ENCODE results near the gene TEX19.
"Not testable (repeated sequence)": the region's sequence is repeated elsewhere in the genome, so short reads cannot be mapped to it uniquely, and the experiment has no call there.

The TEX19 gene

DNA sequence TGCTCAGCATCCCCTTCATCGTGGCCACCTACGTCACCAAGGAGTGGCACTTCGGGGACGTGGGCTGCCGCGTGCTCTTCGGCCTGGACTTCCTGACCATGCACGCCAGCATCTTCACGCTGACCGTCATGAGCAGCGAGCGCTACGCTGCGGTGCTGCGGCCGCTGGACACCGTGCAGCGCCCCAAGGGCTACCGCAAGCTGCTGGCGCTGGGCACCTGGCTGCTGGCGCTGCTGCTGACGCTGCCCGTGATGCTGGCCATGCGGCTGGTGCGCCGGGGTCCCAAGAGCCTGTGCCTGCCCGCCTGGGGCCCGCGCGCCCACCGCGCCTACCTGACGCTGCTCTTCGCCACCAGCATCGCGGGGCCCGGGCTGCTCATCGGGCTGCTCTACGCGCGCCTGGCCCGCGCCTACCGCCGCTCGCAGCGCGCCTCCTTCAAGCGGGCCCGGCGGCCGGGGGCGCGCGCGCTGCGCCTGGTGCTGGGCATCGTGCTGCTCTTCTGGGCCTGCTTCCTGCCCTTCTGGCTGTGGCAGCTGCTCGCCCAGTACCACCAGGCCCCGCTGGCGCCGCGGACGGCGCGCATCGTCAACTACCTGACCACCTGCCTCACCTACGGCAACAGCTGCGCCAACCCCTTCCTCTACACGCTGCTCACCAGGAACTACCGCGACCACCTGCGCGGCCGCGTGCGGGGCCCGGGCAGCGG is 15.7 kb downstream of the TEX19 start:
- no peak overlapping the region for H3K4me3 ChIP-seq (ENCODE audit: low read depth, low read length)

DNA sequence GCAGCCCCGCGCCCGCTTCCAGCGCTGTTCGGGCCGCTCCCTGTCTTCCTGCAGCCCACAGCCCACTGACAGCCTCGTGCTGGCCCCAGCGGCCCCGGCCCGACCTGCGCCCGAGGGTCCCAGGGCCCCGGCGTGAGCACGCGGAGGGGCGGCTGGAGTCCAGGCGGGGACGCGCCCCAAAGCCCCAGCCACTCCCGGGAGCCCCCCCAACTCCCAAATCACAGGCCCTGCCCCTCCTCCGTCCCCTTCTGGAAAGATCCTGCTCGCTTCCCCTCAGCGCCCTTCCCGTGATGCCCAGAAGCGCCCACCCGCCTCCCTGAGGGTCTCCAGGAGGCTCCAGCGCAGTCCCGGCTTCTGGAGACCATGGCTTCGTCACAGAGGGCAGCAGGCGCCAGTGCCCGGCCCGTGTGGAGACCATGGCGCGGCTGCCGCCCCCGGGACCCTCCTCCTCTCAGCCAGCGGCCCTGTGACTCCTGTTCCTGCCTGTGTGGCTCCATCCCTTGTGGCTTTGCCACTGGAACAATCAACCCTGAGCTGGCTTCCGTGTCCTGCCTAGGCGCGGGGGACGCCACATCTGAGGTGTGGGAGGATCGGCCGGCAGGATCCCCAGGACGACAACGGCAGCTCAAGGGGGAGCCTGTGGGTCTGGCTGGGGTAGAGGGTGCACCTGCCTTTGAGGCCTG is 16.5 kb downstream of the TEX19 start:
- H3K4me3 ChIP-seq (ENCODE audit: low read depth, low read length) = no peak overlapping the region

DNA sequence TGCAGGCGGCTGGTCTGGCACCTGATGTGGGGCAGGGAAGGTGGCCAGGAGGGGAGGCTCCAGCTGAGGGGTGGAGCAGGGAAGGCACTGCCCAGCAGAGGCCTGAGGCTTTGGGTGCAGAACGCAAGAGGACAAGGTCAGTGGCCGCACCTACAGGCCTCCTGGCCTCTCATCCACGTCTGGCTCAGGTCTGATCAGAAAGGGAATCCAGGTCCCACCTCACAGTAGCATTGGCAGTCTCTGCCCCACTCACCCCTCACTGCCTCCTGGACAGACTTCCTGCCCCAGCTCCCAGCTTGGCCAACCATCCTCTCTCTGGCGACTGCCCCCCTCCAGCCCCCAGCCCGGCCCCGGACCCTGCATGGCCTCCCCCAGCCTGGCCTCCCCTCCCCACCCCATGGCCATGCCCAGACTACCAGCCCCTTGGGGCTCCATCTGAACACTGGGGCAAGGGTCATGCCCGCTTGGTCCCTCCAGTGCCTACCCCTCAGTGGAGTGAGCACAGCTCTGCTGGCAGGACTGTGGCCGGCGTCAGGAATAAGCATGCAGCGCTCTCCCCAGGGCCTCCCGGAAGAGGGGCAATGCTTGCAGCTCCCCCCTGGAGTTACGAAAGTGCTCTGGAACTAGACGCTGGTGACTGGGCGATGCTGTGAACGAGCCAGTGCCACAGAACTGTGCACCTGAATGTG is 17.1 kb downstream of the TEX19 start:
- no peak overlapping the region for H3K4me3 ChIP-seq (ENCODE audit: low read depth, low read length)

DNA sequence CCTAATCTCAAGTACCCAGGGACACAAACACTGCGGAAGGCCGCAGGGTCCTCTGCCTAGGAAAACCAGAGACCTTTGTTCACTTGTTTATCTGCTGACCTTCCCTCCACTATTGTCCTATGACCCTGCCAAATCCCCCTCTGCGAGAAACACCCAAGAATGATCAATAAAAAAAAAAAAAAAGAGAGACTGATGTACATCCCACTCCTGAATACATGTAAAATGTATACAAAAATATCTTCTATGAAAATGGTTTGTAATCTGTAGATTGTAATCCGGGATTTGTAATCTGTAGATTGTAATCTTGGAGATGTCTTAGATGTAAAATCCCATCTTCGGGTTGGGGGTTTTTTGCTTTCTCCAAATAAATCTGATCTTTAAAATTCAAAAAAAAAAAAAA is 18.2 kb downstream of the TEX19 start:
- not testable (repeated sequence) for H3K4me3 ChIP-seq (ENCODE audit: low read depth, low read length)

DNA sequence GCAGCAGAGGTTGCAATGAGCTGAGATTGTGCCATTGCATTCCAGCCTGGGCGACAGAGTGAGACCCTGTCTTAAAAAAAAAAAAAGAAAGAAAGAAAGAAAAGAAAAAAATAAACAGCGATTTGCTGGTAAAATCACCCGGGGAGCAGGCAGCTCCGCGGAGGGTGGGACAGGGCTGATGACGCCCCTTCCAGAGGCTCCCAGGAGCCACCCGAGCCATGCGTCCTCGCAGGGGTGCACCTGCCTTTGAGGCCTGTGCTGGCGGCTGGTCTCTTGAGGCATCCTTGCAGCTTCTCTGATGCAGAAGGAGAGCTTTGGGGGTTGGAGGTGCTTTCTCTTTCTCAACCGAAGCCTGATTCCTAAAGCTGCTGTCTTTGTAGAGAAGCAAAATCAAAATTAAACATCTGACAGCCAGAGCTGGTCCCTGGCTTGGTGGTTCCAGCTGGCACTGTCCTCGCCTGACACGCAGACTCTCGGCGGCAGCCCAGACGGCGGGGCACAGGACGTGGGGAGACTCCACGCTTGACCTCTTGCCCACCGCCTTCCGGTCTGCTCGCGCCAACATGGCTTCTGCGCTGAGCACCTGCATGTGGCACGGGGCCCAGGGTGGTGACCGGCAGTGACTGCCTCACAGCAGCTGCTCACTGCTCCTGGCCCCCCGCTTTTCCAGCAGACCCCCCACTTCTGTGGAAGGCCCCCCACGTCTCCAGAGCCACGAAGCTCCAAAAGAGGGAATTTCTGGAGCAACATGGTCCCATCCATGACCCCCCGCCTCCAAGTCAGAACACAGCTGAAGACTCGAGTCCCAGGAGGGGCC is 19.1 kb downstream of the TEX19 start:
- H3K4me3 ChIP-seq (ENCODE audit: low read depth, low read length) = no peak overlapping the region

- no peak overlapping the region for H3K4me3 ChIP-seq (ENCODE audit: low read depth, low read length)
Measured at GRCh38 chr17:82378741-82379021, 19.6 kb downstream of the TEX19 start.

GRCh38 chr17:82380860-82381702 is 22.0 kb downstream of the TEX19 start:
- no peak overlapping the region for H3K4me3 ChIP-seq (ENCODE audit: low read depth, low read length)

- not testable (repeated sequence) for H3K4me3 ChIP-seq (ENCODE audit: low read depth, low read length)
Measured at GRCh38 chr17:82381703-82382009, 22.6 kb downstream of the TEX19 start.

- not testable (repeated sequence) for H3K4me3 ChIP-seq (ENCODE audit: low read depth, low read length)
Measured at GRCh38 chr17:82382220-82382932, 23.3 kb downstream of the TEX19 start.

DNA sequence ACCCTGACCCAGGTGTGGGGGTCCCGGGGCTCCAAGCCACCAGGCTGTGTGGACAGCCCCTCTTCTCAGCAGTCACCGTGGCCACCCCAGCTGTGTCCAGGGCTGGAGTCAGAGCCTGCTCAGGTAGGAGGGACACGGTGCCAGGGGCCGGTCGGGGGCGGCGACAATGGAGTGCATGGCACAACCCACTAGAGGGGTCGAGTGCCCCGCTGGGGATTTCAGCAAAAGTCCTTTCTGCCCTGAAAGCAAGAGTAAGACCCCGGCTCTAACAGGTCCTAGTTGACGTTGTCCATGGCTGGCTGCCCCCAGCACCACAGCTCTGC is 23.8 kb downstream of the TEX19 start:
- no peak overlapping the region for H3K4me3 ChIP-seq (ENCODE audit: low read depth, low read length)

DNA sequence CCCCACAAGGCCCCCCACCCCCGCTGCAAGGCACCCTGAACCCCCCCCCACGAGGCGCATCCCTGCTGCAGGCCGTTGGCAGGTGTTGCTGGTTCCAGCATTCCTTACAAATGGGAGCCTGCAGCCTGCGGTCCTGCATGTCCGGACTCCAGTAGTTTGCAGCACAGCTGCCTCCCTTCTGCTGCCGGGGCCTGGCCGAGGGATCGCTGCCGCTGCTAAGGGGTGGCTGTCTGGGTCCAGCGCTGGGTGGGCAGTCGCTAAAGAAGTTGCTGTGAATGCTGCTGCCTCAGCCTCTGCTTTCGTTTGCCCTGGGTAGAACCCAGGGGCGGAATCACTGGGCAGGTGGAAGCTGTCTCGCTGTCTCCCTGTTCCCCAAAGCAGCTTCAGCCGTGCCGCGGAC is 24.4 kb downstream of the TEX19 start:
- no peak overlapping the region for H3K4me3 ChIP-seq (ENCODE audit: low read depth, low read length)

DNA sequence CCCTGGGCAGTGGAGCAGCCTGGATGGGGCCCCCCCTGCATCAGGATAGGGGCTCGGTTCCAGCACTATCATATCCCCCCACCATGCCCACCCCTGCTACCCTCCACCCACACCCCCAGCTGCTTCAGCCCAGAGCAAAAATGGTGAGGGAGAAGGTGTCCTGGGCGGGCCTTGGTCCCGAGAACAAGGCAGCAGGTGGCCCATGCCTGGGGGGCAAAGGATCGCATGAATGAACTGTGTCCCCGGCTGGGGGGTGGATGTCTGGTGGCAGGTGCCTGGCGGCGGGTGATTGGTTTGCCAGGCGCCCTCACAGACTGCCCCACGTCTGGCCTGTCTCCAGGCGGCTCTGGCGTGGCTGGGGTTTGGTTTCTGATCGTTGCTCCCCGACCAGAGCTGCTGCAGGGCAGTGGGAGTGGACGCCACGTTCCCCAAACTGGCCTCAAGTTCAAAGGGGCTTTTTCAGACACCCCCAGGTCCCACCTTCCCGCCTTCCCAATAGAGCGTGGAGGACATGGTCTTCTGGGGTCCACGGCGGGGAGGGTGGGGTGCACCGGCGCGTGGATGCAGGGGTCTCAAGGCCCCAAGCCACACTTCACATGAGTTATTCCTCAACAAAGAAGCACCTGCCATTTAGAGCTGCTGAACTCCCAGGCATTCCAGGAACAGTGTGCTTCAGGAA is 25.1 kb downstream of the TEX19 start:
- H3K4me3 ChIP-seq (ENCODE audit: low read depth, low read length) = no peak overlapping the region

DNA sequence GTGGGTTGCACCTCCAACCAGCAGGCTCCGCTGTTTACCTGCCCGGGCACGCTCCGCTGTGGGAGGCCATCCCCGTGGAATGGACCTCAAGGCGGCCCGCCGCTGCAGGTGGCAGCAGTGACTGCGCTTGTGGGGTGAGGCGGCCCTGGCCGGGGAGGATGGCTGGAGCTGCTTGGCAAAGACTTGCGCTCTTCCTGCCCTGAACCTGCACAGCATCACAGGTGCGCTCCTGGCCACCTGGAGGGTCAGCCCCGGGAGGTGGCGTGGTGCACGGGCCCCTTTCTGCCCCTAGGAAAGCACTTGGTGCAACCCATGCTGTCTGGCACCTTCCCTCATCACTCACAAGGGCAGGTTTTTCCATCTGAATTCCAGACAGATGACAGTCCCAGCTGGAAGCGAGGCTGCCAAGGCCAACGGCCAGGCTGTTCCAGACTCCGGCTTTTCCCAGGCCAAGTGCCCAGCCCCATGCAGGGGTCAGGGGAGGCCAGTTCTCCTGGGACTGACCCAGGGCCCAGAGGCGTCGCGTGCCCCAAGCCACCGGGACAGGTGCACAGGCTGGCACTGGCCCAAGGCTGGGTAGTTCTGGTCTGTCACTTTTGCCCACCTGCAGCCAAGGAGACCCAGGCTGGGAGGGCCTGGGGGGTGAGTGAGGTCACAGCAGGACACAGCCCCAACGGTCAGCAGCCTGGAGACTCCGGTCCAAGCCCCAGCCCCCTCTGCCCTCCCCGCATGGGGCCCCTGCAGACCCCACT is 25.9 kb downstream of the TEX19 start:
- H3K4me3 ChIP-seq (ENCODE audit: low read depth, low read length) = no peak overlapping the region

- no peak overlapping the region for H3K4me3 ChIP-seq (ENCODE audit: low read depth, low read length)
Measured at GRCh38 chr17:82385559-82386254, 26.7 kb downstream of the TEX19 start.

DNA sequence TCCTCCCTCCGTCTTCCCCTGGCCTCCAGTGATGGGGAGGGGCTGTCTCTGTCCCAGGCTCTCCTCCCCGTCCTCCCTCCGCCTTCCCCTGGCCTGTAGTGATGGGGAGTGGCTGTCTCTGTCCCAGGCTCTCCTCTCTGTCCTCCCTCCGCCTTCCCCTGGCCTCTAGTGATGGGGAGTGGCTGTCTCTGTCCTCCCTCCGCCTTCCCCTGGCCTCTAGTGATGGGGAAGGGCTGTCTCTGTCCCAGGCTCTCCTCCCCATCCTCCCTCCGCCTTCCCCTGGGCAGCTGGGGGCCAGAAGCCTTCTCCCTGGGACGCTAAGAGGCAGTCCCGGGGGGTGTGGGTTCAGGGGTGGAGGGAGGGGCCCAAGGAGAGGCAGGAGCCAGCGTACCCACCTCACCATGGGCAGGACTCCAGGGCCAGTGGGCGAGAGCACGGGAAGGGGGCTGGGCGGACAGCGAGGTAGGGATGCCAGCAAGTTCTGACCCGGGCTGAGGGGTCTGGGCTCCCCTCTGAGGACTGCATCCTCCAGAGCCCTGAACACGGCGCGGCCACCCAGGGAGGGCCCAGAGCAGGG is 27.3 kb downstream of the TEX19 start:
- no peak overlapping the region for H3K4me3 ChIP-seq (ENCODE audit: low read depth, low read length)

GRCh38 chr17:82386881-82387704 is 28.0 kb downstream of the TEX19 start:
- no peak overlapping the region for H3K4me3 ChIP-seq (ENCODE audit: low read depth, low read length)

DNA sequence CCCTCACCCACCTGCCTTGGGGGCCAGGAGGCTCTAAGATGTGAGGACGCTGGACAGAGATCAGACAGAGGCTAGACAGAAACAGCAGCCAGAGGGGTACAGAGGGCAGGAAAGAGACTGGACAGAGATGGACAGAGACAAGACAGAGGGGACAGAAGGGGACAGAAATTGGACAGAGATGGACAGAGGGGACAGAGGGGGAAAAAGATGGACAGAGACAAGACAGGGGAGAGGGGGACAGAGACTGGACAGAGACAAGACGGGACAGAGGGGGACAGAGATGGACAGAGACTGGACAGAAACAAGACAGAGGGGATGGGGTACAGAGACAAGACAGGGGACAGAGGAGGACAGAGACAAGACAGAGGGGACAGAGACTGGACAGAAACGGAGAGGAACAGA is 28.7 kb downstream of the TEX19 start:
- no peak overlapping the region for H3K4me3 ChIP-seq (ENCODE audit: low read depth, low read length)
